Measurements from ENCODE around the gene CCDC192.

The CCDC192 gene

GRCh38 chr5:127769386-127769785 lies 66.2 kb downstream of the CCDC192 start:
- no peak for TF ChIP-seq EZH2phosphoT487 (IDR thresholded peaks at IDR 0.05; ENCODE audit: borderline replicate concordance)
- TF ChIP-seq CTCF (conservative IDR thresholded peaks at IDR 0.05; ENCODE audit: low read length), result no peak
- no peaks in the 10 kb centered on the region for H3K4me1 ChIP-seq (ENCODE audit: insufficient read depth, low read length, poor library complexity, severe bottlenecking)
- no peaks in the 10 kb centered on the region for H3K27me3 ChIP-seq (ENCODE audit: insufficient read depth, low read length, poor library complexity, severe bottlenecking)
- no peaks in the 10 kb centered on the region for H3K9me2 ChIP-seq (replicated peaks; ENCODE audit: low read depth, low read length)
- H3K9ac ChIP-seq (ENCODE audit: low read depth, low read length, poor library complexity, severe bottlenecking), result no peak overlapping the region
- no peaks in the 10 kb centered on the region for H4K20me1 ChIP-seq (ENCODE audit: insufficient read depth, low read length, poor library complexity, severe bottlenecking)
- H3K79me2 ChIP-seq (ENCODE audit: insufficient read depth, low read length), result no peaks in the 10 kb centered on the region
- no peaks in the 10 kb centered on the region for H3K9me3 ChIP-seq (ENCODE audit: insufficient read depth, low read depth, low read length)
- no peak overlapping the region for H3K4me2 ChIP-seq (ENCODE audit: low read depth, low read length, poor library complexity, severe bottlenecking)
- H3K4me3 ChIP-seq (ENCODE audit: low read length, poor library complexity, severe bottlenecking), result no peak overlapping the region
- no peak overlapping the region for H2AFZ ChIP-seq (ENCODE audit: low read length)
- H3F3A ChIP-seq (ENCODE audit: low read depth), result no peaks in the 10 kb centered on the region
- H3K36me3 ChIP-seq (ENCODE audit: insufficient read depth, low read length), result no peaks in the 10 kb centered on the region

GRCh38 chr5:127770272-127770671 lies 67.1 kb downstream of the CCDC192 start:
- Histone ChIP-seq H3K9ac (ENCODE audit: low read depth, low read length, poor library complexity, severe bottlenecking) (no peak overlapping the region), H3K79me2 (ENCODE audit: insufficient read depth, low read length) (no peaks in the 10 kb centered on the region), H3K27me3 (ENCODE audit: insufficient read depth, low read length, poor library complexity, severe bottlenecking) (no peaks in the 10 kb centered on the region), H3K4me1 (ENCODE audit: insufficient read depth, low read length, poor library complexity, severe bottlenecking) (no peaks in the 10 kb centered on the region), H2AFZ (ENCODE audit: low read length) (no peak overlapping the region), H3K4me2 (ENCODE audit: low read depth, low read length, poor library complexity, severe bottlenecking) (no peak overlapping the region), H4K20me1 (ENCODE audit: insufficient read depth, low read length, poor library complexity, severe bottlenecking) (no peaks in the 10 kb centered on the region), H3K36me3 (ENCODE audit: insufficient read depth, low read length) (no peaks in the 10 kb centered on the region), H3K9me2 (replicated peaks; ENCODE audit: low read depth, low read length) (no peaks in the 10 kb centered on the region), H3K9me3 (ENCODE audit: insufficient read depth, low read depth, low read length) (no peaks in the 10 kb centered on the region), H3F3A (ENCODE audit: low read depth) (no peaks in the 10 kb centered on the region), H3K4me3 (ENCODE audit: low read length, poor library complexity, severe bottlenecking) (no peak overlapping the region)
- TF ChIP-seq EZH2phosphoT487 (IDR thresholded peaks at IDR 0.05; ENCODE audit: borderline replicate concordance), result no peak
- no peak for TF ChIP-seq CTCF (conservative IDR thresholded peaks at IDR 0.05; ENCODE audit: low read length)

GRCh38 chr5:127772531-127772930 lies 69.3 kb downstream of the CCDC192 start:
- Histone ChIP-seq H4K20me1 (ENCODE audit: insufficient read depth, low read length, poor library complexity, severe bottlenecking) (no peaks in the 10 kb centered on the region), H3K9me2 (replicated peaks; ENCODE audit: low read depth, low read length) (no peaks in the 10 kb centered on the region), H3K9me3 (ENCODE audit: insufficient read depth, low read depth, low read length) (no peaks in the 10 kb centered on the region), H3K4me3 (ENCODE audit: low read length, poor library complexity, severe bottlenecking) (no peak overlapping the region), H3K79me2 (ENCODE audit: insufficient read depth, low read length) (no peaks in the 10 kb centered on the region), H3K4me1 (ENCODE audit: insufficient read depth, low read length, poor library complexity, severe bottlenecking) (no peaks in the 10 kb centered on the region), H2AFZ (ENCODE audit: low read length) (no peak overlapping the region), H3K9ac (ENCODE audit: low read depth, low read length, poor library complexity, severe bottlenecking) (no peak overlapping the region), H3K36me3 (ENCODE audit: insufficient read depth, low read length) (no peaks in the 10 kb centered on the region), H3K27me3 (ENCODE audit: insufficient read depth, low read length, poor library complexity, severe bottlenecking) (no peaks in the 10 kb centered on the region), H3F3A (ENCODE audit: low read depth) (no peaks in the 10 kb centered on the region), H3K4me2 (ENCODE audit: low read depth, low read length, poor library complexity, severe bottlenecking) (no peak overlapping the region)
- TF ChIP-seq EZH2phosphoT487 (IDR thresholded peaks at IDR 0.05; ENCODE audit: borderline replicate concordance) (no peak), CTCF (conservative IDR thresholded peaks at IDR 0.05; ENCODE audit: low read length) (no peak)

All from Loucy (cell line).